NCI-H2227 (cell line): Measurements from ENCODE around the gene NHP2.
"Not testable (repeated sequence)": the region's sequence is repeated elsewhere in the genome, so short reads cannot be mapped to it uniquely, and the experiment has no call there.

ENCODE experiments used
- DNase-seq: peaks from one replicate; lab custom pipeline; 2025; ENCODE audit not compliant: unreplicated experiment; lab: John Stamatoyannopoulos, UW

The NHP2 gene

DNA sequence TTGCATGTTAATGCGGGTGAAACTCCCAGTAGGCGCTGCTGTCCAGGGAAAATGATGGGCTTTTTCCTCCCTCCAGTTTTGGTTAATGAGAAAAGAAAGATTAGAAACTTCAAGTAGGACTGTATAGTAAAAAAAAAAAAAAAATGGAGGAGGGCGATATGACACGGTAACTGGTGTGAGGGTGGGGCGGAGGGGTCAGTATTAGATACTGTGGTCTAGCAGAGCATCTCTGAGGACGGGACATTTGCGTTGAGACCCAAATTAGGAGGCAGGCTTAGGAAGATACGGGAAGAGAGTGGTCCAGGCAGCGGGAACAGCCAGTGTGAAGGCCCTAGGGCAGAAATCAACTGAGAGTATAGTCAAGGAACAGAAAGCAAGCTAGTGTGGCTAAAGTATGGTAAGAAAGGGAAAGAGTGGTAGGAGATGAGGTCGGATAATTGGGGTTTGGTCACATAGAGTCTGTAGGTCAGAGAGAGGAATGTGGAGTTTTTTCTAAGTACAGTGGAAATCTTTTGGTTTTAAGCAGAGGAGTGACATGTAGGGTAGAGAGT is 22.2 kb downstream of the NHP2 start:
- DNase-seq: no peak

DNA sequence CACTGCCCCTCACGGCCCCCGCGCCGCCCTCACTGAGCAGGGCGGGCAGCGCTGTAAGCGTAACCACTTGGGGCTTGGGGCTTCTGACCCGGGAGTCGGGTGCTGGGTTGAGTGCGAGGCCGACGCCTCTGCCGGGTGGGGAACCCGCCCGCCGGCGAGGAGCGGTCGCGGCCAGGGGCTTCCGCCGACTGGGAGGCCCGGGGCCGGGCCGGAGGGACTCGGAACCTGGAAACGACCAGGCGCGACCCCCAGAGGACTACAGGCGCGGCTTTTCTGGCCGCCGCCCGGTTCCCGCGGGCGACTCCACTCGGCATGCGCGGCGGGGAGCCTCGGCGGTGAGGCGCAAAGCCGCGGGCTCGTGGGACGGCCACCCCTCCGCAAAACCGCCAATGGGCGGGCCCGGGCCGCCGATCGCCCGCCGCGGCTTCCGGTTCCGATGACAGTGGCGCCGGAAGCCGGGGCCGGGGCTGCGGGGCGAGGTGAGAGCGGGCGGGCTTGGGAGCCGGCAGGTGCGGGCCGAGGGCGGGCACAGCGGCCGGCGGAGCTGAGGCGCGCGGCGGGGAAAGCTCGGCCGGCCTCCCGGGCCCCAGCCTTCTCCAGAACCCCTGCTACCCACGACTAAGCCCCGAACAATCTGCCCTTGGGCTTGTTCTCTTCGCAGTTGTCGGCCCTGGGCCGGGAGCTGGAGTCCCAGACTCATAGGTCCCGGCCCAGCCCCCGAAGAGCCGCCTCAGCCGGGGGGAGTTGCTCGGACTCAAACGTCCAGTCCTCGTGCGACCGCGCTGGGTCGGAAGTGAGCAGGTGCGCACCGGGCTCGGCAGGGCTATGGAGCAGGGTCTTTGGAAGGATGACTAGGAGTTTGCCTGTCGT is 22.9 kb downstream of the NHP2 start, which contains the start of gene RMND5B:
Gene RMND5B (plus strand): TSS at position 439 of the 870 bp plus-strand sequence. CDS start 7,106 bp downstream, outside the sequence.
- DNase-seq: peak; percentile 89

DNA sequence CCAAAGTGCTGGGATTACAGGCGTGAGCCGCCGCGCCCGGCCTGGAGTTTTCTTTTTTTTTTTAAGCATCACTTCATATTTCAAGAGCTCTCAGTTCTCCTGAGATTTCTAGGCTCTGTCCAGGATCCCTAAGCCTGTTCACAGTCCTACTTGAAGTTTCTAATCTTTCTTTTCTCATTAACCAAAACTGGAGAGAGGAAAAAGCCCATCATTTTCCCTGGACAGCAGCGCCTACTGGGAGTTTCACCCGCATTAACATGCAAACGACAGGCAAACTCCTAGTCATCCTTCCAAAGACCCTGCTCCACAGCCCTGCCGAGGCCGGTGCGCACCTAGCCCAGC is 23.5 kb downstream of the NHP2 start:
- not testable (repeated sequence) for DNase-seq

DNA sequence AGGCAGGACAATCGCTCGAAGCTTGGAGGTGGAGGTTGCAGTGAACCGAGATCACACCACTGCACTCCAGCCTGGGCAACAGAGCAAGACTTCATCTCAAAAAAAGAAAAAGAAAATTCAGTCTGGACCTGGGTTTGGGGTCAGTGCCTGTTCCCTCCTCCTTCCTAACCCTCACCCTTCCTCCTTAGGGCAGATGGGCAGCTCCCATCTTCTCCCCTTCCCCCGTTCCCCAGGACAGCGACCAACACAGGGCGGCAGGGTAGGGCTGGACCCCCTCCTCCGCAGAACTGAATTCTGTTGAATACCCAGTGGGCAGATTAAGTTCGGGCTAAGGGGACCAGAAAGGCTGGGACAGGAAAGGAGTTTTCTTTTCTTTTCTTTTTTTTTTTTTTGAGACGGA is 24.4 kb downstream of the NHP2 start:
- no peak for DNase-seq

DNA sequence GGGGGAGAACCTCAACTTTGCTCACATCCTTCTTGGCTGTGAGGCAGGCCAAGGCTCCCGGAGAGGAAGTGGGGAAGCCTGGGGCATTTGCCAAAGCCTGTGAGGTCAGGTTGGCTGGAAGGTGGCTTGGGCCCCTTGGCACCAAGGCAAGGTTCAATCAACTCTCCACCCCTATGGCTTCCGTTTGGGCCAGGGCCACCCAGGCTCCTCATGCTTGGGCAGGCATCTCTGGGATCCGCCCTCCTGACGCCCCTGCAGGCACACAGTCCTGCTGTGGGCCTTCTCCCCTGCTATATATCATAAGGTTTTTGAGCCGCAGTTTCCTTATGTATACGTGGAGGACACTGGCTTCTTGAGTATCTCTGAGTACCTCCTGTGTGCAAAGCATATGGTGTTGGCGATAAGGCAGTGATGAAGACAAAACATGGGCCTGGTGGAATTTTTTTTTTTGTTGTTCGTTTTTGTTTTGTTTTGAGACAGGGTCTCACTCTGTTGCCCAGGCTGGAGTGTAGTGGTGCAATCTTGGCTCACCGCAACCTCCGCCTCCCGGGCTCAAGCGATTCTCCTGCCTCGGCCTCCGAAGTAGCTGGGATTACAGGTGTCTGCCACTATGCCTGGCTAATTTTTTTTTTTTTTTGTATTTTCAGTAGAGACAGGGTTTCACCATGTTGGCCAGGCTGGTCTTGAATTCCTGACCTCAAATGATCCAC is 26.2 kb downstream of the NHP2 start:
- not testable (repeated sequence) for DNase-seq

DNA sequence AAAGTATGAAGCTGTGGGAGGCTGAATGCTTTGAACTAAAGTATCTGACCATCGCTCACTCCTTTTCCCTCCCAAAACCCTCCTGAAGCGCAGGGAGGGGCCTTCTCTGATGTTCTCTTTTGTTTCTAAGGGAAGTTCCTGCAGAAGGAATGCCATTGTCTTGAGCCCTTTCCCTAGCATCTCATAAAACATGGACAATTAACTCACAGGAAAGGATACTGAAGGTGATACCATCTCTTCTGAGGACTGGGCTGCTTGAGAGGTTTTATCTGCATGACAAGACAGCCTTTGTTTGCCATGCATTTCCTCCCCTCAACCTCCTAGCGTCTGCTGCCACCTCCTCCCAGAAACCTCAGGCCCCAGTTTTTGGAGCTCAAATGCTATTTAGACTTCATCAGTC is 27.1 kb downstream of the NHP2 start:
- DNase-seq: no peak

DNA sequence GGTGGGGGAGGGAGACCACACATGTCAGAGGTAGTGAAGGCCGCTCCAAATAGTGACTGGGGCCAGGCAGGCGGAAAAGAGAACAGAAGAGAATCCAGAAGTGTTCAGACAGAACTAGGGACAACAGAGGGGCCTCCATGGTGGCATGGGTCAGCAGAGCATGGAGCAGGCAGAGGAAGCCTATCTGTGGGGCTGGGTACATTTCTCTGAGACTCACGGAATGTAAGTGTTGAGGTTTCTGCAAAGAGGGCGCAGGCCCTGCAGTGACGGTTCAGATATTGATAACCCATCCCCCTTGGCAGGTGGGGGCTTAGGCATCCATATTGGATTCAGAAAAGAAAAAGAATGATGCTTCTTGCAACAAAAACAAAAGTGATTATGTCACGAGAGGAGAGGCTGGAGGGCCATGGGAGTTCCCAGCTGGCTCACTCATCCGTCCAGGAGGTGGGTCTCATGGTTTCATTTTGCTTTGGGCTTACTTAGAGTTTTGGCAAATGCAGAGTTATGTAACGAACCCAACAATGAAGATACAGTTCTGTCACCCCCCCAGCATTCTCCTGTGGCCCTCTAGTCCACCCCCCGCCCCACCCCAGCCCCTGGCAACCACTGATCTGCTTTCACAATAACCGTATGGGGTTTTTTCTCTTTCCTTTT is 28.3 kb downstream of the NHP2 start:
- no peak for DNase-seq

DNA sequence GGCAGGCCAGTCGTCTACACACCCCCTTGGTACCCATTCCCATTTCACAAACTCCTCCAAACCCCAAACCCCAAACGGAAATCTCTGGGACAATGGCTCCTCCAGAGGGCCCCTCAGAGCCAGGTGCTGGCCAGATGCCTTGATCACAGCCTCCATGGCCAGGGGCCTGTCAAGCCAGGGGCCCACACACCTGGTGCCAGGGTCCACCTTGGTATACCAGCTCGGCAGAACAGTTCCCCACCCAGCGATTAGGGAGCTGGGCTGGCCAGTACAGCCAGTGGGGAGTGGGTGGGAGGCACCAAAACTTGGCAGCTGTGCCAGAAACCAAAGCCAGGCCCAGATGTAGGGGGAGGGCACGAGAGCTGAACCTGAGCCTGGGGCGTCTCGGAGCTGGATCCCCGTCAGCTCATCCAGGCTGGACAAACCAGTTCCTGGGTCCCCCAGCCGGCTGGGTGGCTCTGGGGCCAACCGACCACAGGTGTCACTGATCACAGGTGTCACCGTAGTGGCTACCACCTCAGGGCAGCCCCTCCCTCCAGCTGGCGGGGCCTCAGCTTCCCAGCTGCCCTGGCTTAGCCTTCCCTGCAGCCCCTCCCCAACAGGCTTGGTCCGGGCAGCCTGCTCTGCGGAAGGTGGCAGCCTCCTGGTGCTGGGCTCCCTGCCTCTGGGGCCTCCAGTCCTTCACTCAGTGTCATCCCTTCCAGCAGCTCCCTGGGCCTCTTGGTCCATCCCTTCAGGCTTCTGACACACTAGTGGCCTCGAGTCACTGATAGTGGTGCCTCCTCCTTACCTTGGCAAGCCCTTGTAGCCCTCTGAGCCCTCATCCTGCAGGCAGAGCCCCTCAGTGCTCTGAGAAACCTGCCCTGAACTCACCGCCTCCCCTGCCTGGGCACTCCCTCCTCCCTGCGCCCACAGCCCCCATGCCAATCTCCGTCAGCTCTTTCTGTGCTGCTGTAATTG is 29.4 kb downstream of the NHP2 start:
- no peak for DNase-seq

DNA sequence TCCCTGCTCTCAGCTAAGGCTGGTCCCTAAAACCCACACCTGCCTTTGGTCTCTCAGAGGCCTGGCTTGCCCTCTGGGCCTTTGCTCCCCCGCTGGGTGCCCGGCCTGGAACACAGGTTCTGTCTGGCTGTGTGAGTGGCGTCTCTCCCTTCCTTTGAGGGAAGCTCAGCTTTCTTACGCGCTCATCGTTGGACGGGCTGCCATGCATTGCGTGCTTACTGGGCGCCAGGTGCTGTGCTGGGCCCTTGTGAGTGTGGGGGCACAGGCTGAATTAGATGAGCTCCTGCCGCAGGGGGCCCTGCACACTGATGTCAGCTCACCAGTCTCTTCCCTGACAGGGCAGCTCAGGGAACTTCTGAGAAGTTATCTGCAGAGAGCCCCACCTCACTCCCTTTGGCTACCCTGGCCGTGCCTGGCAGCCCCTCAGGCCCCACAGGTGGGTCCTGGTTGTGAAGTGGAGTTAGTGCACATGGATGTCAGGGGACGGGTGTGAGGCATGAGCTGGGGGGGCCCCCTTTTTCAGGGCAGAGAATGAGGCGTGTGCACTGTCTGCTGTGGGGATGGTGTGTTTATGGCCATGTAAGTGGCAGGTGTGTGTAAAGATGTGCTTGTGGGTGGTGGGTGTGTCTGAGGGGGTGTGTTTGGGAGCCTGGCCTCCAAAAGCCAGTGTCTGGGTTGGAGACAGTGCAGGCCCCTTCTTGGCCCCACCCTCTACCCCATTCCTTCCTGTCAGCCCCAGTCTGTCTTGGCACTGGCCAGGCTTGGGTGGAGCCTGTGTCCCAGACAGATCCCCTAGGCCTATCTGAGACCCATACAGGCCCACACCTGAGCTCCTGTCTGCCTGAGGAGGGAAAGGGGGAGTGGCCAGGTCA is 30.4 kb downstream of the NHP2 start:
- no peak for DNase-seq

DNA sequence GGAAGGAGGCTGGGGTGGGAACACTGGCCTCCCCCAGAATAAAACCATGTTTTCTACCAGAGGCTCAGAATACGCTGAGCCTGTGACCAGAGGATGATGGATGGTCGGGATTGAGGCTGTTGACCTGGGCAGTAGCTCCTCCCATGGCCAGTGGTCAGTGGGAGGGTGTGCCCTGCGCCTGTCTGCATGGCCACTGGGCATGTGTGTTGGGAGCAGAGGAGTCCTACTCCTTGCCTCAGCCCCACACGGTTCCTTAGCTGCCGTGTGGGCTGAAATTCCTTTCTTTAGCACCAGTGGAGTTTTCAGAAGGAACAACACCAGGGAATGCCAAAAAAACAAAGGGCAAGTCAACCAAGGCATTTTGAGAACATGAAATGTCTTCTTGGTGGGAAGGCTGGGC is 31.3 kb downstream of the NHP2 start:
- no peak for DNase-seq

DNA sequence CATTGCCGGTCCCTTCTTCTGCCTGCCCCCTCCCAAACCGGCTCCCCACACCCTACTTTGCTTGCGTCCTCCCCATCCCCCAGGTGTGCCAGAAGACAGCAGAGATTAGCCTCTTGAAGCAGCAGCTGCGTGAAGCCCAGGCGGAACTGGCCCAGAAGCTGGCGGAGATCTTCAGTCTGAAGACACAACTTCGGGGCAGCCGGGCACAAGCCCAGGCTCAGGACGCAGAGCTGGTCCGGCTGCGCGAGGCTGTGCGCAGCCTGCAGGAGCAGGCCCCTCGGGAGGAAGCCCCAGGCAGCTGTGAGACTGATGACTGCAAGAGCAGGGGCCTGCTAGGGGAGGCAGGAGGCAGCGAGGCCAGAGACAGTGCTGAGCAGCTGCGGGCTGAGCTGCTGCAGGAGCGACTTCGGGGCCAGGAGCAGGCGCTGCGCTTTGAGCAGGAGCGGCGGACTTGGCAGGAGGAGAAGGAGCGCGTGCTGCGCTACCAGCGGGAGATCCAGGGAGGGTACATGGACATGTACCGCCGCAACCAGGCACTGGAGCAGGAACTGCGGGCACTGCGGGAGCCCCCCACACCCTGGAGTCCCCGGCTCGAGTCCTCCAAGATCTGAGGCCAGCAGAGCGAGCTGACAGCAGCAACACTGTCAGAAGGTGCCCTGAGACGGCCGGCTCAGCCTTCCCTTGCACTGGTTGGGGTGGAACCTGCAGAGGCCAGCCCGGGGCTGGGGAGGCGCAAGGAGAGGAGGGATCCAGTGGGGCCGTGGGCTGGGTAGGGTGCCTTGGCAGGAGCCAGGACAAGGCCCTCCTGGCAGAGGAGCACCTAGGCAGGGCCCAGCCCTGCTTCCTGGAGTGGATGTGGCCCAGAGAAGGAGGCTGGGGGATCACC is 32.1 kb downstream of the NHP2 start:
- DNase-seq: peak; percentile 23

DNA sequence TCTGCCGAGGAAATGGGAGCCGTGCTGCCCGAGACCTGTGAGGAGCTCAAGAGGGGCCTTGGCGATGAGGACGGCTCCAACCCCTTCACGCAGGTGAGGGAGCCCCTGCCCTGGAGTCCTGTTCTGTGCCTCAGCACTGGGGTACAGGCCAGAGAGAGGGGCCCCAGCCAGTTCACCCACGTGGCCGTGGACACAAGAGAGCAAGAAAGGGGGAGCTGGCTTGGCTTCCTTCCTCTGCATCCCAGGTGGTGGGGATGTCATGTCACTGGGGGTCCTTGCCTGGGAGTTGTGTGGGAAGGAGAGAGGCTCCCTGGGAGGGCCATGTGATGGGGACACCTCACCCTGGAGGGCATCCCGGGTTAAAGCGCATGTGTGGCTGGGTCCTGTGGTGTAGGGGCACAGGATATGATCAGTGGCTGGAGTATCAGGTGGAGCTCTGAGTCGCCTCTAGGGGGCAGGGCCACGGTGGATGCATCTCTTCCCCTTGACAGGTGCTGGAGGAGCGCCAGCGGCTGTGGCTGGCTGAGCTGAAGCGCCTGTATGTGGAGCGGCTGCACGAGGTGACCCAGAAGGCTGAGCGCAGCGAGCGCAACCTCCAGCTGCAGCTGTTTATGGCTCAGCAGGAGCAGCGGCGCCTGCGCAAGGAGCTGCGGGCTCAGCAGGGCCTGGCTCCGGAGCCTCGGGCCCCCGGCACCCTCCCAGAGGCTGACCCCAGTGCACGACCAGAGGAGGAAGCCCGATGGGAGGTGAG is 32.9 kb downstream of the NHP2 start:
- peak; percentile 86 for DNase-seq

DNA sequence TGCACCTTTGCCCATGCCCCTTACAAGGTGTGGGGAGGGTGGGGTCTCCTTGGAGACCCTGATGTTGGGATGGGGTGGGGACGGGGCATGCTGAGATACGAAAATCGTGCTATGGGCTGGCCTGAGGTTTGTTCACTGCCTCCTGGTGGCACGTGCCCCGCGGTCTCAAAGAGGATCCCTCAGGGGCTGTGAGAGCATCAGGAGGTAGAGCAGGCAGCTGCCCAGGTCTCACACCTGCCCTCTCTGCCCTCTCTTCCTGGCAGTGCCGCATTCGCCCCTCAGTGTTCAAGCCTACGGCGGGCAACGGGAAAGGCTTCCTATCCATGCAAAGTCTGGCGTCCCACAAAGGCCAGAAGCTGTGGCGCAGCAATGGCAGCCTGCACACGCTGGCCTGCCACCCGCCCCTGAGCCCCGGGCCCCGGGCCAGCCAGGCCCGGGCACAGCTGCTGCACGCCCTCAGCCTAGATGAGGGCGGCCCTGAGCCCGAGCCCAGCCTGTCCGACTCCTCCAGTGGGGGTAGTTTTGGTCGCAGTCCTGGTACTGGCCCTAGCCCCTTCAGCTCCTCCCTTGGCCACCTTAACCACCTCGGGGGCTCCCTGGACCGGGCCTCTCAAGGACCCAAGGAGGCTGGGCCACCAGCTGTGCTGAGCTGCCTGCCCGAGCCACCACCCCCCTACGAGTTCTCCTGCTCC is 33.6 kb downstream of the NHP2 start:
- no peak for DNase-seq

DNA sequence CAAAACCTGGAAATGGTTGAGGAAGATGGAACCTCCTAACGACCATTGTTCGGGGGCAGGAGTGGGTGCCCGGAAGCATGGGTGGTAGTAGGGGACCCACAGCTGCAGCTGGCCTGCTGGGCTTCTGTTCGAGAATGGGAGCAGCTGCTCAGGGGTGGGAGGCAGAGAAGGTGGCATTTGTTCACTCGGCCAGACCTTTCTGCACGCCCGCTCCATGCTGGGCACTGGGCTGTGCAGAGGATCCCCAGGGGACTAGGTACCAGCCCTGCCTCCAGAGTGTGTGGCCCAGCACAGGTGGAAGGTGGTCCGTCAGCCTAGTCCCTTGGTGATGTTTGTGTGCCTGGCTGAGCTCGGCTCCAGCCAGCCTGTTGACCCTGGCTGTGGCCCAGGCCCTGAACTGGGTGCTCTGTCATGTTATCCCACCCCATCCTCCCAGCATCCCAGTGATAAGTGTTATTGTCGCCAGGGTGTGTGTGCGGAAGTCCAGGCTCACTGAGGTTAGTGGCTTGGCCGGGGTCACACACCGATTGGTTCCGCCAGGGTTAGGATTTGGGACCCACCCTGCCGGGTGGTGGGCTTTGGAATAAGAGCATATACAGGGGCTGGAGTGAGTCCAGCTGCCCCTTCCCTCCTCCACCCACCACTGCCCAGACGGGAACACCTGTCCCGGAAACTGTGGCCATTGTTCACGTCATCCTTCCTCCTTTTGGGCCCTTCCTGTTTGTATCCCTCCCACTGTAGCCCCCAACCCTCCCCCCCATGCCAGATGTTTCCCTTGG is 35.6 kb downstream of the NHP2 start:
- no peak for DNase-seq

DNA sequence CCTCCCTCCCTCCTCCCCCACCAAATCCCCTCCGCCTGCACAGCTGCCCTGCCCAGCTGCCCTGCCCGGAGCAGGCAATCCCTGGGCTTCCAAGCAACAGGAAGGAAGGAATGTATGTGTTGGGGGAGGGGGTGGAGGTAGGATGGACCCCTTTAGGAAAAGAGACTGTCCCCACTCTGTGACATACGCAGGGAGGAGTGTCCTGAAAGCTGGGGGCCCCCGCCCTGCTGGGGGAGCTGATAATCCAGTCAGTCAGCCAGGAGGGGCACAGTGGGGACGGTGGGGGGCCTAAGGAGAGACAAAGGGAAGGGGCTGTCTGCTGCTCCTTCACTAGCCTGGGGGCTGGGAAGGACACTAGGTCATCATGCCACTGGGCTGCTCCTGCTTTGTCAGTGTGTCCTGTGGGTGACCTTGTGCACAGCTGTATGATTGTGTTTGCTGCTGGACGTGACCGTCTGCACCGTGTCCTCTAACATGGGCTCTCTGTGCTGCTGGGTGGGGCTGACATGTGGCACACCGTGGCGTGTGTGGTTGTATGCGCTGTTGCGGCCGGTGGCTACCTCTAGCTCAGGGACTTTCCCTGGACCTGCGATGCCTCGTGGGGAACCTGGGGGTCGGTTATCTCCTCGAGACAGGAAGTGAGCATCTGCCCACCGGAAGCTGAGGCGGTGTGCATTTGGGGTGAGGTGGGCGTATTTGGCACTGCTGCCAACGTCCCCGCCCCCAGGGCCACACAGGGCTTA is 37.4 kb downstream of the NHP2 start:
- DNase-seq: no peak

DNA sequence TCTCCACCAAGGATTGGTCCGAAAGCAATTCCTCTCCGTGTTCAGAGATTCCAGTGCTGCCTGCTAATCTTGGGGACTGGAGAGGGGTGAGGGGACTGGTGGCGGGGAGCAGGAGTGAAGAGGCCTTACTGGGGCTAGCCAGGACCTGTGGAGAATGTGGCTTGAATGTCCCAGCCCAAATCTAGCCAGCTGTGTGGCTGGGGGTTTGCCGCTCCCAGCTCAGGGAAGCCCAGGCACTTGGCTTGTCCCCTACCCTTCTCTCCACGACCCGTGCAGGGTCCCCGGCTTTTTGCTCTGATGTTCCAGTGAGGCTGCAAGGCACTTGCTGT is 37.9 kb downstream of the NHP2 start:
- DNase-seq: no peak
